HG02763 (cell line): Measurements from ENCODE around the gene CLDN6.
A peak's percentile ranks its signal among the peaks of the same experiment; 100 is the strongest.

ENCODE experiments used
- ATAC-seq: cut with Tn5 transposase; IDR thresholded peaks from one replicate; pipeline ENCODE4 v1.9.1; 2021; ENCODE audit warnings: mild to moderate bottlenecking, moderate library complexity; ENCODE audit not compliant: unreplicated experiment

Gene CLDN6

GRCh38 chr16:2974319-2975056 is 43.5 kb downstream of the CLDN6 start:
- no peak for ATAC-seq

- ATAC-seq, result no peak
Measured at GRCh38 chr16:2973605-2974318, 44.2 kb downstream of the CLDN6 start.

GRCh38 chr16:2973093-2973492 is 44.9 kb downstream of the CLDN6 start:
- no peak for ATAC-seq

GRCh38 chr16:2971985-2972784 is 45.8 kb downstream of the CLDN6 start:
- no peak for ATAC-seq

GRCh38 chr16:2971134-2971984 is 46.6 kb downstream of the CLDN6 start:
- ATAC-seq, result no peak

GRCh38 chr16:2970563-2970962 is 47.4 kb downstream of the CLDN6 start:
- ATAC-seq, result no peak

- no peak for ATAC-seq
Measured at GRCh38 chr16:2969545-2970521, 48.1 kb downstream of the CLDN6 start.

- peak; percentile 71 for ATAC-seq
Measured at GRCh38 chr16:2968738-2969544, 49.0 kb downstream of the CLDN6 start, which contains the start of gene PAQR4. TSS of gene PAQR4 (plus strand) at chr16:2969348. CDS start at chr16:2969675, 327 bp downstream.

GRCh38 chr16:2968368-2968737 is 49.6 kb downstream of the CLDN6 start:
- no peak for ATAC-seq

GRCh38 chr16:2967721-2968161 is 50.2 kb downstream of the CLDN6 start:
- ATAC-seq, result no peak

- ATAC-seq, result no peak
Measured at GRCh38 chr16:2967211-2967631, 50.8 kb downstream of the CLDN6 start.

GRCh38 chr16:2966808-2967191 is 51.2 kb downstream of the CLDN6 start:
- no peak for ATAC-seq

GRCh38 chr16:2966043-2966807 is 51.8 kb downstream of the CLDN6 start:
- no peak for ATAC-seq
